Endothelial cell of umbilical vein (primary cell): Measurements from ENCODE around the gene RPS6KA5. TPM values are rescaled to one million over a fixed set of nuclear protein-coding genes. Genes with fewer than 3 reads are reported as not detected.

Experiments used
- BruUV-seq: library from RNA; stranded (reverse); fragments of 400-500 nt; replicated peaks from 2 replicates; lab custom pipeline; 2021; lab: Mats Ljungman, UMichigan
- CTCF ChIA-PET: fragments of 300-600, 350-600 bp; sonication (Branson Sonifier 250); formaldehyde crosslinking; loops from one replicate; lab custom pipeline; 2021; ENCODE audit warnings: antibody characterized with exemption, inconsistent platforms; lab: Charles Lee
- POLR2A ChIA-PET: fragments of 300-600, 350-600 bp; sonication (Branson Sonifier 250); formaldehyde crosslinking; loops from one replicate; lab custom pipeline; 2021; ENCODE audit warnings: antibody characterized with exemption, inconsistent platforms; lab: Charles Lee
- DNase-seq: peaks from one replicate; pipeline ENCODE4 v3.0.0-alpha.2; 2011; ENCODE audit warnings: low read depth, low spot score
- FAIRE-seq: peaks from 2 replicates; lab custom pipeline; 2011; peaks lifted over from hg19 to GRCh38; lab: Jason Lieb, UNC
- H2AFZ ChIP-seq: 2 replicates; pipeline ENCODE4 v1.6.0; 2012; ENCODE audit warnings: low read depth, low read length, control low read depth, inconsistent platforms
- H3K27ac ChIP-seq: 2 replicates; pipeline ENCODE4 v1.5.1; 2011; ENCODE audit warnings: low read depth, mild to moderate bottlenecking, control low read depth, low read length, moderate library complexity; ENCODE audit not compliant: insufficient read depth
- H3K27me3 ChIP-seq, 2 experiments: 2 replicates each; pipeline versions ENCODE4 v1.6.0 to v1.6.1; 2011; ENCODE audit warnings: low read length in 2 of 2, mixed read lengths in 1 of 2; ENCODE audit not compliant: control insufficient read depth in 2 of 2, insufficient read depth in 2 of 2
- H3K36me3 ChIP-seq, 2 experiments: 2 replicates in 1 of 2; 3 replicates in 1 of 2; pipeline ENCODE4 v1.5.1; 2011; ENCODE audit warnings: low read length in 2 of 2, mild to moderate bottlenecking in 1 of 2, moderate library complexity in 1 of 2; ENCODE audit not compliant: control insufficient read depth in 2 of 2, insufficient read depth in 2 of 2; ENCODE audit errors: extremely low read depth in 1 of 2
- H3K4me1 ChIP-seq: 3 replicates; pipeline ENCODE4 v1.5.1; 2011; ENCODE audit warnings: mild to moderate bottlenecking, low read length; ENCODE audit not compliant: control insufficient read depth, insufficient read depth; ENCODE audit errors: extremely low read depth
- H3K4me2 ChIP-seq: 2 replicates; pipeline ENCODE4 v1.6.1; 2011; ENCODE audit warnings: low read length, control low read depth, mixed read lengths; ENCODE audit not compliant: insufficient read depth
- H3K4me3 ChIP-seq, 3 experiments: fragments of 200-600 bp in 1 of 3; sonication (generic), shearing (Covaris generic) in 1 of 3; replicated peaks in 1 of 3; 2 replicates each; pipeline ENCODE4 v1.5.1; 2011 to 2016; ENCODE audit warnings: control low read depth in 3 of 3, low read length in 3 of 3, mild to moderate bottlenecking in 2 of 3, inconsistent platforms in 1 of 3, low read depth in 1 of 3, moderate library complexity in 1 of 3; ENCODE audit not compliant: insufficient read depth in 1 of 3
- H3K79me2 ChIP-seq: 2 replicates; pipeline ENCODE4 v1.6.0; 2012; ENCODE audit warnings: low read length, inconsistent platforms; ENCODE audit not compliant: control insufficient read depth, insufficient read depth
- H3K9ac ChIP-seq: replicated peaks from 2 replicates; pipeline ENCODE3; 2011; ENCODE audit warnings: low read length, control low read depth; ENCODE audit not compliant: insufficient read depth; ENCODE audit errors: extremely low read depth
- H3K9me1 ChIP-seq: replicated peaks from 3 replicates; pipeline ENCODE4 v1.6.0; 2011; ENCODE audit warnings: mild to moderate bottlenecking, low read length; ENCODE audit not compliant: control insufficient read depth, insufficient read depth; ENCODE audit errors: extremely low read depth
- H3K9me3 ChIP-seq: replicated peaks from 2 replicates; pipeline ENCODE4 v1.5.1; 2012; ENCODE audit warnings: low read length, inconsistent platforms; ENCODE audit not compliant: control insufficient read depth, insufficient read depth
- H4K20me1 ChIP-seq: replicated peaks from 2 replicates; pipeline ENCODE3; 2011; ENCODE audit warnings: mild to moderate bottlenecking, low read length; ENCODE audit not compliant: control insufficient read depth, insufficient read depth; ENCODE audit errors: extremely low read depth
- EZH2 ChIP-seq: IDR thresholded peaks from 2 replicates; pipeline ENCODE4 v1.6.1; 2012; ENCODE audit warnings: borderline replicate concordance, low read depth, mild to moderate bottlenecking, moderate library complexity, low read length, inconsistent platforms; ENCODE audit not compliant: severe bottlenecking
- FOS ChIP-seq: IDR thresholded peaks from 2 replicates; pipeline ENCODE4 v1.6.1; 2011; ENCODE audit warnings: mild to moderate bottlenecking, low read length, moderate library complexity, borderline replicate concordance; ENCODE audit not compliant: insufficient read depth
- GATA2 ChIP-seq: IDR thresholded peaks from 2 replicates; pipeline ENCODE4 v1.7.0; 2011; ENCODE audit warnings: low read depth, mild to moderate bottlenecking, moderate library complexity, mixed read lengths, low read length; ENCODE audit not compliant: insufficient read length, insufficient read depth
- MYC ChIP-seq: IDR thresholded peaks from one replicate; pipeline ENCODE4 v1.6.1; 2011; ENCODE audit warnings: mild to moderate bottlenecking, low read depth, low read length
- POLR2A ChIP-seq: IDR thresholded peaks from 2 replicates; pipeline ENCODE4 v1.6.1; 2012; ENCODE audit warnings: low read depth, mild to moderate bottlenecking, control low read depth, low read length
- dilution Hi-C: fragments of 300-500 bp; cut with MboI; formaldehyde crosslinking; loops from one replicate; pipeline ENCODE4 v1.15.0; 2019; ENCODE audit warnings: low sequenced_read_pairs; ENCODE audit not compliant: extremely low pct_ligation_motif_present
- intact Hi-C: fragments of 100-400 bp; cut with micrococcal nuclease; formaldehyde crosslinking; loops from one replicate; pipeline ENCODE4 v1.10.0; 2022
- polyA plus RNA-seq, 4 experiments: library from polyadenylated mRNA; depleted of rRNA in 3 of 4; stranded (reverse) in 3 of 4; unstranded in 1 of 4; fragments of >200 nt; gene quantifications; 2 replicates each; pipeline versions ENCODE4 v1.2.1 to v1.2.3, GENCODE V29; 2011 to 2012; ENCODE audit warnings: missing spikeins in 1 of 4
- total RNA-seq: library from RNA; stranded (reverse); gene quantifications from 2 replicates; pipeline ENCODE4 v1.2.3, GENCODE V29; 2021
- TF ChIP-seq, protein P1 (sequence below), 2 donors: IDR thresholded peaks; 1 replicate in 1 of 2; 2 replicates in 1 of 2; pipeline ENCODE4 v1.5.1; 2011; ENCODE audit warnings: low read length in 2 of 2, mild to moderate bottlenecking in 2 of 2, moderate library complexity in 2 of 2, control low read depth in 1 of 2, inconsistent platforms in 1 of 2, low read depth in 1 of 2; ENCODE audit not compliant: insufficient read depth in 1 of 2; ENCODE audit errors: extremely low read depth in 1 of 2

The RPS6KA5 gene
- total and polyA plus RNA-seq, 2 donors (not counting 3 experiments of a cell fraction or from before 2014, with no cell fraction given): 2.9 to 5.4 TPM

DNA sequence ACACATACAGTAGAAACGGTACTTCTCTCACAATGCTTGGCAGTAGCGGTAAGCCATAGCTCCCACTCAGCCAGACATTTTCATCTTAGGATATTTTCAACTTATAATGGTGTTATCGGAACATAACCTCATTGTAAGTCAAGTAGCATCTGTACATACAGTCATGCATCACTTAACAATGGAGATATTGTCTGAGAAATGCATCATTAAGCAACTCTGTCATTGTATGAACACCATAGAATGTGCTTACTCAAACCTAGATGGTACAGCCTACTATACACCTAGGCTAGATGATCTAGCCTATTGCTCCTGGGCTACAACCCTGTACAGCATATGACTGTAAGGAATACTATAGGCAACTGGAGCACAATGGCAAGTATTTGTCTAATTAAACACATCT, 40.8 kb downstream of the RPS6KA5 start:
- Histone ChIP-seq H3K4me3 (no peak overlapping the region), H4K20me1 (peaks cover 2% of the 10 kb centered on the region), H3K4me1 (no peaks in the 10 kb centered on the region), H3K9me3 (no peaks in the 10 kb centered on the region), H3K9ac (no peak overlapping the region), H3K4me2 (no peak overlapping the region), H3K27ac (no peak overlapping the region), H3K36me3 (no peaks in the 10 kb centered on the region), H3K79me2 (no peaks in the 10 kb centered on the region), H3K9me1 (no peaks in the 10 kb centered on the region), H2AFZ (no peak overlapping the region), H3K27me3 (no peaks in the 10 kb centered on the region)
- ChIA-PET POLR2A (no interaction called here), CTCF (interaction anchor here (1.2 kb wide), 1 partner anchor 46 kb away, joined by 3 read pairs; no protein-coding TSS in a partner anchor)
- BruUV-seq: no TSS peak
- TF ChIP-seq GATA2 (no peak), POLR2A (no peak)
- DNase-seq (no peak), FAIRE-seq (no peak)
- intact Hi-C loops: no loop called here
- dilution Hi-C loops: no loop called here

DNA sequence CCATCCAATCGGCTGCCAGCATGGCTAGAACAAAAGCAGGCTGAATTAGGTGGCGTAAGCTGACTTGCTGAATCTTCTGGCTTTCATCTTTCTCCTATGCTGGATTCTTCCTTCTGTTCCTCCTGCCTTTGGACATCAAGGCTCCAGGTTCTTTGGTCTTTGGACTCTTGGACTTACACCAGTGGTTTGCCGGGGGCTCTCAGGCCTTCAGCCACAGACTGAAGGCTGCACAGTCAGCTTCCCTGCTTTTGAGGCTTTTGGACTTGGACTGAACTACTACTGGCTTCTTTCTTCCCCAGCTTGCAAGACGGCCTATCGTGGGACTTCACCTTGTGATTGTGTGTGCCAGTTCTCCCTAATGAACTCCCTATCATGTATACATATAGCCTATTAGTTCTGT, 42.0 kb downstream of the RPS6KA5 start:
- dilution Hi-C loops (no loop called here), intact Hi-C loops (no loop called here)
- no TSS peak for BruUV-seq

More for the DNA sequence above, 42.0 kb downstream of the RPS6KA5 start:
- Histone ChIP-seq H4K20me1 (peaks cover 2% of the 10 kb centered on the region), H2AFZ (no peak overlapping the region), H3K9me1 (no peaks in the 10 kb centered on the region), H3K4me2 (no peak overlapping the region), H3K4me1 (no peaks in the 10 kb centered on the region), H3K27me3 (no peaks in the 10 kb centered on the region), H3K27ac (no peak overlapping the region), H3K36me3 (no peaks in the 10 kb centered on the region), H3K79me2 (no peaks in the 10 kb centered on the region), H3K4me3 (no peak overlapping the region), H3K9ac (no peak overlapping the region), H3K9me3 (no peaks in the 10 kb centered on the region)
- TF ChIP-seq EZH2 (no peak), FOS (no peak), MYC (no peak)
- TF ChIP-seq, protein P1, sequence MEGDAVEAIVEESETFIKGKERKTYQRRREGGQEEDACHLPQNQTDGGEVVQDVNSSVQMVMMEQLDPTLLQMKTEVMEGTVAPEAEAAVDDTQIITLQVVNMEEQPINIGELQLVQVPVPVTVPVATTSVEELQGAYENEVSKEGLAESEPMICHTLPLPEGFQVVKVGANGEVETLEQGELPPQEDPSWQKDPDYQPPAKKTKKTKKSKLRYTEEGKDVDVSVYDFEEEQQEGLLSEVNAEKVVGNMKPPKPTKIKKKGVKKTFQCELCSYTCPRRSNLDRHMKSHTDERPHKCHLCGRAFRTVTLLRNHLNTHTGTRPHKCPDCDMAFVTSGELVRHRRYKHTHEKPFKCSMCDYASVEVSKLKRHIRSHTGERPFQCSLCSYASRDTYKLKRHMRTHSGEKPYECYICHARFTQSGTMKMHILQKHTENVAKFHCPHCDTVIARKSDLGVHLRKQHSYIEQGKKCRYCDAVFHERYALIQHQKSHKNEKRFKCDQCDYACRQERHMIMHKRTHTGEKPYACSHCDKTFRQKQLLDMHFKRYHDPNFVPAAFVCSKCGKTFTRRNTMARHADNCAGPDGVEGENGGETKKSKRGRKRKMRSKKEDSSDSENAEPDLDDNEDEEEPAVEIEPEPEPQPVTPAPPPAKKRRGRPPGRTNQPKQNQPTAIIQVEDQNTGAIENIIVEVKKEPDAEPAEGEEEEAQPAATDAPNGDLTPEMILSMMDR (IDR thresholded peaks at IDR 0.05; ENCODE audit: extremely low read depth in 1 of 2, insufficient read depth in 1 of 2, low read depth in 1 of 2, low read length in 2 of 2): no peak
- POLR2A ChIA-PET: no interaction called here
- DNase-seq (no peak), FAIRE-seq (no peak)
- CTCF ChIA-PET: no interaction called here
